HEK293 (cell line): ENCODE data around the gene FASN.
A peak's percentile ranks its signal among the peaks of the same experiment; 100 is the strongest.
"Not testable (repeated sequence)": the region's sequence is repeated elsewhere in the genome, so short reads cannot be mapped to it uniquely, and the experiment has no call there.

ENCODE experiments used
- CTCF ChIA-PET: fragments of 350-600 bp; formaldehyde crosslinking; extraction: SDS; loops from one replicate; lab custom pipeline; 2021; ENCODE audit warnings: antibody characterized with exemption; lab: Yijun Ruan, JAX
- POLR2A ChIA-PET: fragments of 300-600 bp; formaldehyde crosslinking; extraction: SDS; loops from one replicate; lab custom pipeline; 2020; ENCODE audit warnings: antibody characterized with exemption, inconsistent platforms; lab: Yijun Ruan, JAX
- H3K27ac ChIP-seq: fragments of 200-500 bp; sonication (Bioruptor generic); 2 replicates; pipeline ENCODE4 v1.5.1; 2014; ENCODE audit warnings: low read depth, low read length, control low read depth, inconsistent platforms; ENCODE audit errors: extremely low read depth
- H3K36me3 ChIP-seq, 2 experiments: fragments of 200-500 bp in 1 of 2; sonication (Bioruptor generic) in 1 of 2; 1 replicate in 1 of 2; 2 replicates in 1 of 2; pipeline ENCODE4 v1.5.1; 2014 to 2017; ENCODE audit warnings: inconsistent platforms in 2 of 2, low read length in 2 of 2; ENCODE audit not compliant: control insufficient read depth in 2 of 2, insufficient read depth in 1 of 2
- H3K4me1 ChIP-seq: fragments of 200-500 bp; sonication (Bioruptor generic); 2 replicates; pipeline ENCODE4 v1.5.1; 2014; ENCODE audit warnings: mild to moderate bottlenecking, low read length, inconsistent platforms; ENCODE audit not compliant: control insufficient read depth, insufficient read depth
- H3K4me3 ChIP-seq: 2 replicates; pipeline ENCODE4 v1.5.1; 2011; ENCODE audit warnings: low read depth, mild to moderate bottlenecking, control low read depth, low read length, moderate library complexity
- H3K9me3 ChIP-seq: fragments of 200-500 bp; sonication (Bioruptor generic); 2 replicates; pipeline ENCODE4 v1.5.1; 2014; ENCODE audit warnings: low read depth, low read length, inconsistent platforms; ENCODE audit not compliant: control insufficient read depth, insufficient read depth
- GFI1B ChIP-seq: fragments of 450-650 bp; formaldehyde crosslinking; IDR thresholded peaks from 2 replicates; pipeline ENCODE4 v1.5.1; 2016; ENCODE audit warnings: missing biosample characterization, missing genetic modification characterization
- IKZF3 ChIP-seq: fragments of 450-650 bp; IDR thresholded peaks from 2 replicates; pipeline ENCODE4 v1.5.0; 2018; ENCODE audit warnings: missing biosample characterization, mild to moderate bottlenecking, missing genetic modification characterization, moderate library complexity
- PRDM10 ChIP-seq: fragments of 450-650 bp; formaldehyde crosslinking; IDR thresholded peaks from 2 replicates; pipeline ENCODE4 v1.5.1; 2016; ENCODE audit warnings: missing biosample characterization, missing genetic modification characterization
- PRDM6 ChIP-seq: fragments of 450-650 bp; formaldehyde crosslinking; IDR thresholded peaks from 2 replicates; pipeline ENCODE4 v1.5.1; 2017; ENCODE audit warnings: missing biosample characterization, missing genetic modification characterization
- SALL2 ChIP-seq: fragments of 450-650 bp; formaldehyde crosslinking; IDR thresholded peaks from 2 replicates; pipeline ENCODE4 v1.5.0; 2017; ENCODE audit warnings: missing biosample characterization, mild to moderate bottlenecking, missing genetic modification characterization, borderline replicate concordance
- SCRT2 ChIP-seq: fragments of 450-650 bp; formaldehyde crosslinking; IDR thresholded peaks from 2 replicates; pipeline ENCODE4 v1.5.1; 2016; ENCODE audit warnings: missing biosample characterization, missing genetic modification characterization
- SP3 ChIP-seq: fragments of 450-650 bp; formaldehyde crosslinking; IDR thresholded peaks from 2 replicates; pipeline ENCODE4 v1.5.1; 2016; ENCODE audit warnings: missing biosample characterization, missing genetic modification characterization
- SP7 ChIP-seq: fragments of 450-650 bp; formaldehyde crosslinking; IDR thresholded peaks from 2 replicates; pipeline ENCODE4 v1.5.1; 2016; ENCODE audit warnings: missing biosample characterization, missing genetic modification characterization
- YY1 ChIP-seq: fragments of 450-650 bp; formaldehyde crosslinking; IDR thresholded peaks from 2 replicates; pipeline ENCODE4 v1.5.1; 2018; ENCODE audit warnings: missing biosample characterization, missing genetic modification characterization
- ZBTB17 ChIP-seq: fragments of 450-650 bp; formaldehyde crosslinking; IDR thresholded peaks from 2 replicates; pipeline ENCODE4 v1.5.1; 2016; ENCODE audit warnings: missing biosample characterization, missing genetic modification characterization
- ZBTB44 ChIP-seq: fragments of 450-650 bp; IDR thresholded peaks from 2 replicates; pipeline ENCODE4 v1.5.1; 2018; ENCODE audit warnings: missing biosample characterization, mild to moderate bottlenecking, missing genetic modification characterization
- ZBTB8A ChIP-seq: fragments of 450-650 bp; formaldehyde crosslinking; IDR thresholded peaks from 2 replicates; pipeline ENCODE4 v1.5.1; 2016; ENCODE audit warnings: missing biosample characterization, missing genetic modification characterization
- ZEB2 ChIP-seq: fragments of 450-650 bp; formaldehyde crosslinking; IDR thresholded peaks from 2 replicates; pipeline ENCODE4 v1.5.1; 2016; ENCODE audit warnings: missing biosample characterization, missing genetic modification characterization
- ZNF121 ChIP-seq: fragments of 450-650 bp; formaldehyde crosslinking; IDR thresholded peaks from 2 replicates; pipeline ENCODE4 v1.5.1; 2016; ENCODE audit warnings: missing biosample characterization, missing genetic modification characterization
- ZNF335 ChIP-seq: fragments of 450-650 bp; formaldehyde crosslinking; conservative IDR thresholded peaks from 2 replicates; pipeline ENCODE4 v1.5.1; 2016; ENCODE audit warnings: missing biosample characterization, missing genetic modification characterization
- ZNF394 ChIP-seq: fragments of 450-650 bp; formaldehyde crosslinking; IDR thresholded peaks from 2 replicates; pipeline ENCODE4 v1.5.1; 2016; ENCODE audit warnings: missing biosample characterization, missing genetic modification characterization, mild to moderate bottlenecking, moderate library complexity, borderline replicate concordance
- ZNF416 ChIP-seq: fragments of 450-650 bp; formaldehyde crosslinking; IDR thresholded peaks from 2 replicates; pipeline ENCODE4 v1.5.1; 2016; ENCODE audit warnings: missing biosample characterization, missing genetic modification characterization
- ZNF610 ChIP-seq: fragments of 450-650 bp; formaldehyde crosslinking; IDR thresholded peaks from 2 replicates; pipeline ENCODE4 v1.5.1; 2016; ENCODE audit warnings: missing biosample characterization, missing genetic modification characterization, borderline replicate concordance
- ZNF654 ChIP-seq: fragments of 450-650 bp; formaldehyde crosslinking; IDR thresholded peaks from 2 replicates; pipeline ENCODE4 v1.5.1; 2016; ENCODE audit warnings: low read depth, missing biosample characterization, missing genetic modification characterization
- ZNF791 ChIP-seq: fragments of 450-650 bp; formaldehyde crosslinking; IDR thresholded peaks from 2 replicates; pipeline ENCODE4 v1.5.1; 2016; ENCODE audit warnings: missing biosample characterization, missing genetic modification characterization
- ZNF843 ChIP-seq: fragments of 450-650 bp; formaldehyde crosslinking; IDR thresholded peaks from 2 replicates; pipeline ENCODE4 v1.5.1; 2016; ENCODE audit warnings: missing biosample characterization, missing genetic modification characterization
- TF ChIP-seq, protein P1 (sequence below): IDR thresholded peaks from 2 replicates; pipeline ENCODE4 v1.6.1; 2011; ENCODE audit warnings: mild to moderate bottlenecking, low read depth, low read length, borderline replicate concordance
- TF ChIP-seq, protein P2 (sequence below): fragments of 450-650 bp; formaldehyde crosslinking; IDR thresholded peaks from 2 replicates; pipeline ENCODE4 v1.5.1; 2016; ENCODE audit warnings: missing biosample characterization, missing genetic modification characterization

Gene FASN

GRCh38 chr17:82134101-82134500 lies 36.1 kb upstream of the FASN start:
- Histone ChIP-seq H3K27ac (no peak overlapping the region), H3K9me3 (no peaks in the 10 kb centered on the region), H3K4me1 (peaks cover 2% of the 10 kb centered on the region), H3K36me3 (no peaks in the 10 kb centered on the region; a peak in 1 of 3 replicates), H3K4me3 (no peak overlapping the region)
- no peak for TF ChIP-seq SP3 (tag by site-specific recombination)
- TF ChIP-seq SALL2 (tag by site-specific recombination), result no peak
- TF ChIP-seq, protein P1, sequence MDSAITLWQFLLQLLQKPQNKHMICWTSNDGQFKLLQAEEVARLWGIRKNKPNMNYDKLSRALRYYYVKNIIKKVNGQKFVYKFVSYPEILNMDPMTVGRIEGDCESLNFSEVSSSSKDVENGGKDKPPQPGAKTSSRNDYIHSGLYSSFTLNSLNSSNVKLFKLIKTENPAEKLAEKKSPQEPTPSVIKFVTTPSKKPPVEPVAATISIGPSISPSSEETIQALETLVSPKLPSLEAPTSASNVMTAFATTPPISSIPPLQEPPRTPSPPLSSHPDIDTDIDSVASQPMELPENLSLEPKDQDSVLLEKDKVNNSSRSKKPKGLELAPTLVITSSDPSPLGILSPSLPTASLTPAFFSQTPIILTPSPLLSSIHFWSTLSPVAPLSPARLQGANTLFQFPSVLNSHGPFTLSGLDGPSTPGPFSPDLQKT, result no peak
- TF ChIP-seq YY1 (tag by site-specific recombination), result no peak
- no peak for TF ChIP-seq ZNF654 (tag by site-specific recombination)
- TF ChIP-seq ZNF416, result no peak
- TF ChIP-seq ZNF791, result no peak
- TF ChIP-seq ZNF843, result no peak
- CTCF ChIA-PET, result no interaction called here
- POLR2A ChIA-PET, result interaction anchor here (0.9 kb wide), 1 partner anchor 112 kb away, joined by 3 read pairs; the partner anchor contains the start of gene CENPX

GRCh38 chr17:82133166-82133953 lies 35.3 kb upstream of the FASN start:
- H3K27ac ChIP-seq, H3K9me3 ChIP-seq, H3K36me3 ChIP-seq, H3K4me3 ChIP-seq, H3K4me1 ChIP-seq: not testable (repeated sequence)
- ChIA-PET CTCF (interaction anchor here (0.9 to 1.2 kb wide), 2 partner anchors 95 to 112 kb away, joined by 3 to 4 read pairs; partner anchors contain the start of gene DCXR), POLR2A (interaction anchor here (0.6 to 0.7 kb wide), 3 partner anchors 29 to 491 kb away, joined by 3 to 4 read pairs (median 3); no protein-coding TSS in a partner anchor)
- 0 out of 2 replicates have a peak, but pooled peaks have one; percentile 11 for TF ChIP-seq IKZF3
- TF ChIP-seq ZNF335 (tag by site-specific recombination), result peak; percentile 79
- peak; percentile 77 for TF ChIP-seq SP7 (tag by site-specific recombination)
- TF ChIP-seq PRDM6 (tag by site-specific recombination), result peak; percentile 44; the same call in 1 of the 2 replicates
- TF ChIP-seq PRDM10, result peak; percentile 89
- peak; percentile 67 for TF ChIP-seq ZEB2 (tag by site-specific recombination)
- TF ChIP-seq, protein P2, sequence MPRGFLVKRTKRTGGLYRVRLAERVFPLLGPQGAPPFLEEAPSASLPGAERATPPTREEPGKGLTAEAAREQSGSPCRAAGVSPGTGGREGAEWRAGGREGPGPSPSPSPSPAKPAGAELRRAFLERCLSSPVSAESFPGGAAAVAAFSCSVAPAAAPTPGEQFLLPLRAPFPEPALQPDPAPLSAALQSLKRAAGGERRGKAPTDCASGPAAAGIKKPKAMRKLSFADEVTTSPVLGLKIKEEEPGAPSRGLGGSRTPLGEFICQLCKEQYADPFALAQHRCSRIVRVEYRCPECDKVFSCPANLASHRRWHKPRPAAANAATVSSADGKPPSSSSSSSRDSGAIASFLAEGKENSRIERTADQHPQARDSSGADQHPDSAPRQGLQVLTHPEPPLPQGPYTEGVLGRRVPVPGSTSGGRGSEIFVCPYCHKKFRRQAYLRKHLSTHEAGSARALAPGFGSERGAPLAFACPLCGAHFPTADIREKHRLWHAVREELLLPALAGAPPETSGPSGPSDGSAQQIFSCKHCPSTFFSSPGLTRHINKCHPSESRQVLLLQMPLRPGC (tag by site-specific recombination), result peak; percentile 58
- TF ChIP-seq ZBTB8A (tag by site-specific recombination), result peak; percentile 47; the same call in 1 of the 2 replicates
- TF ChIP-seq ZNF843, result 0 out of 2 replicates have a peak, but pooled peaks have one; percentile 29
- TF ChIP-seq ZNF394 (tag by site-specific recombination), result peak; percentile 13; the same call in 1 of the 2 replicates
- TF ChIP-seq ZBTB17, result peak; percentile 78
- TF ChIP-seq SCRT2 (tag by site-specific recombination), result 0 out of 2 replicates have a peak, but pooled peaks have one; percentile 15
- TF ChIP-seq ZBTB44, result peak; percentile 74
- TF ChIP-seq ZNF610 (tag by site-specific recombination), result peak; percentile 23; the same call in 1 of the 2 replicates
- peak; percentile 96 for TF ChIP-seq ZNF121 (tag by site-specific recombination)
- TF ChIP-seq GFI1B (tag by site-specific recombination), result peak; percentile 74; the same call in 1 of the 2 replicates
